Upper lobe of left lung (tissue), 6 donors: Measurements from ENCODE around the gene EXOC4. TPM values are rescaled to one million over a fixed set of nuclear protein-coding genes. Genes with fewer than 3 reads are reported as not detected.

ENCODE experiments used
- ATAC-seq, 2 donors: fragments of 200-7000 bp; cut with Tn5 transposase; one replicate each; pipeline ENCODE4 v1.9.1; 2022; ENCODE audit warnings: mild to moderate bottlenecking in 2 of 2, moderate library complexity in 2 of 2; ENCODE audit not compliant: low FRiP score in 2 of 2
- DNase-seq, 2 donors: peaks; one replicate each; pipeline ENCODE4 v3.0.0-alpha.2; 2019 to 2020
- H3K27ac ChIP-seq, 4 donors: fragments of 200-600 bp; sonication (generic); one replicate each; pipeline ENCODE4 v1.5.1; 2016 to 2019
- H3K27me3 ChIP-seq, 4 donors: fragments of 200-600 bp; sonication (generic); one replicate each; pipeline ENCODE4 v1.5.1; 2017 to 2019
- H3K36me3 ChIP-seq, 4 donors: fragments of 200-600 bp; sonication (generic); one replicate each; pipeline ENCODE4 v1.5.1; 2016 to 2019
- H3K4me1 ChIP-seq, 4 donors: fragments of 200-600 bp; sonication (generic); one replicate each; pipeline ENCODE4 v1.5.1; 2018 to 2019
- H3K4me3 ChIP-seq, 4 donors: fragments of 200-600 bp; sonication (generic); one replicate each; pipeline ENCODE4 v1.5.1; 2017 to 2019; ENCODE audit warnings: mild to moderate bottlenecking in 2 of 4, moderate library complexity in 1 of 4
- H3K9me3 ChIP-seq, 4 donors: fragments of 200-600 bp; sonication (generic); one replicate each; pipeline ENCODE4 v1.5.1; 2018 to 2019
- CTCF ChIP-seq, 6 experiments: fragments of 450-650 bp in 4 of 6; fragments of 200-600 bp in 2 of 6; sonication (generic) in 2 of 6; IDR thresholded peaks; one replicate each; pipeline ENCODE4 v1.5.1; 2016 to 2019; ENCODE audit warnings: antibody characterized with exemption in 6 of 6
- EP300 ChIP-seq, 4 donors: sonication (generic); formaldehyde crosslinking; IDR thresholded peaks; one replicate each; pipeline ENCODE4 v1.5.1; 2017; ENCODE audit warnings: antibody characterized with exemption in 4 of 4, control low read depth in 2 of 4
- POLR2A ChIP-seq, 4 donors: fragments of 450-650 bp; IDR thresholded peaks; one replicate each; pipeline ENCODE4 v1.5.1; 2016 to 2017; ENCODE audit warnings: antibody characterized with exemption in 4 of 4, mild to moderate bottlenecking in 2 of 4
- POLR2AphosphoS5 ChIP-seq, 2 donors: sonication (generic); formaldehyde crosslinking; IDR thresholded peaks; one replicate each; pipeline ENCODE4 v1.5.1; 2017; ENCODE audit warnings: antibody characterized with exemption in 2 of 2
- WGBS, 2 donors: methylation state at CpG; one replicate each; pipeline ENCODE4 v1.1.5; 2017 to 2018; 5-methylcytosine and 5-hydroxymethylcytosine counted together
- total RNA-seq, 6 donors: library from RNA; depleted of rRNA in 4 of 6; stranded (reverse); fragments of >200 nt in 4 of 6; gene quantifications; one replicate each; pipeline versions ENCODE4 v1.1.0 to v1.2.1, GENCODE V29; 2016 to 2021
- donor health status: DM: no; HTN: no; CAD: no; lungs with moderate emphysema.
- donor health status: DM: no; HTN: yes; CAD: no; lungs with severe emphysema.

EXOC4 gene
- total RNA-seq, 6 donors from 2014 or later: 56.3 to 325 (median 99.4) TPM

- WGBS, 2 donors: 70 to 91% methylated on average over 6 of the region's 6 CpGs
- H3K36me3 ChIP-seq: no peaks in the 10 kb centered on the region
These were observed 5.3 kb downstream of the EXOC4 start for GRCh38 chr7:133258174-133258573.

GRCh38 chr7:133265821-133266220, 12.9 kb downstream of the EXOC4 start:
- TF ChIP-seq CTCF (IDR thresholded peaks at IDR 0.05) (no peak), EP300 (IDR thresholded peaks at IDR 0.05) (no peak), POLR2AphosphoS5 (IDR thresholded peaks at IDR 0.05) (no peak), POLR2A (IDR thresholded peaks at IDR 0.05) (no peak)

More at GRCh38 chr7:133258174-133258573, 5.3 kb downstream of the EXOC4 start:
- H3K4me3 ChIP-seq: no peak overlapping the region
- no peak for DNase-seq
- TF ChIP-seq POLR2AphosphoS5 (IDR thresholded peaks at IDR 0.05): no peak
- no peak for TF ChIP-seq EP300 (IDR thresholded peaks at IDR 0.05)
- no peak for TF ChIP-seq CTCF (IDR thresholded peaks at IDR 0.05)
- TF ChIP-seq POLR2A (IDR thresholded peaks at IDR 0.05): no peak
- peaks cover 16 to 20% (median 18%) of the 10 kb centered on the region in 4 donors for H3K4me1 ChIP-seq
- H3K27ac ChIP-seq: no peak overlapping the region
- H3K9me3 ChIP-seq: no peaks in the 10 kb centered on the region
- no peaks in the 10 kb centered on the region for H3K27me3 ChIP-seq
- no peak for ATAC-seq

GRCh38 chr7:133268355-133268754, 15.5 kb downstream of the EXOC4 start:
- Histone ChIP-seq H3K9me3 (no peaks in the 10 kb centered on the region), H3K36me3 (no peaks in the 10 kb centered on the region), H3K4me3 (no peak overlapping the region), H3K27me3 (no peaks in the 10 kb centered on the region), H3K27ac (no peak overlapping the region), H3K4me1 (peaks cover 0 to 3% (median 0%) of the 10 kb centered on the region in 4 donors)
- TF ChIP-seq CTCF (IDR thresholded peaks at IDR 0.05) (no peak), EP300 (IDR thresholded peaks at IDR 0.05) (no peak), POLR2A (IDR thresholded peaks at IDR 0.05) (no peak), POLR2AphosphoS5 (IDR thresholded peaks at IDR 0.05) (no peak)
- 57 to 62% methylated on average over 2 of the region's 2 CpGs for WGBS, 2 donors
- DNase-seq (no peak), ATAC-seq (no peak)

More at GRCh38 chr7:133265821-133266220, 12.9 kb downstream of the EXOC4 start:
- H3K27ac ChIP-seq: no peak overlapping the region
- no peak for DNase-seq
- peaks cover 0 to 3% (median 0%) of the 10 kb centered on the region in 4 donors for H3K4me1 ChIP-seq
- no peak overlapping the region for H3K4me3 ChIP-seq
- no peaks in the 10 kb centered on the region for H3K27me3 ChIP-seq
- no peaks in the 10 kb centered on the region for H3K36me3 ChIP-seq
- no peak for ATAC-seq
- no peaks in the 10 kb centered on the region for H3K9me3 ChIP-seq

- TF ChIP-seq POLR2A (IDR thresholded peaks at IDR 0.05) (no peak), POLR2AphosphoS5 (IDR thresholded peaks at IDR 0.05) (no peak), CTCF (IDR thresholded peaks at IDR 0.05) (no peak), EP300 (IDR thresholded peaks at IDR 0.05) (no peak)
- DNase-seq: no peak
- Histone ChIP-seq H3K36me3 (peaks cover 0 to 21% (median 6%) of the 10 kb centered on the region in 4 donors), H3K27me3 (no peaks in the 10 kb centered on the region), H3K4me1 (peaks cover 0 to 3% (median 0%) of the 10 kb centered on the region in 4 donors), H3K4me3 (no peak overlapping the region), H3K27ac (no peak overlapping the region), H3K9me3 (no peaks in the 10 kb centered on the region)
- ATAC-seq: no peak
- WGBS, 2 donors: 79 to 88% methylated on average over 2 of the region's 2 CpGs
These were observed 19.5 kb downstream of the EXOC4 start for GRCh38 chr7:133272336-133272735.

DNA sequence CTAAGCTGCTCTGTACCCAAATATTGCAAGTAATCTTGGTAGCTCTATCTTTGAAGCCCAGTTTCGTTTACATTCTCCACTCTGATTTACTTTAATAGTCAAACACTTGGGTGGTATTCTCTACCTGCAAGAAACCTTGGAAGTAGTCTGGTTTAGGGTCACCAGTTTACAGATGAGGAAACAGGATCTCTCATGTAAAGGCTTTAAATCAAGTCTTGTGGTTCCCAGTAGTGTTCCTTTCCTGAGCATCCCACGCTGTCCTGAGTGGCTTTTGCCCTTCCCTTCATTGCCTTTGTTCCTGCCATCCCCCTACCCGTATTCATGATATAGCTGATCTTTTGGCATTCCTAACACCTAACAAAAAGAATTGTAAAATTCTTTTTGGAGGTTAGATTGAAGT, 20.3 kb downstream of the EXOC4 start:
- no peak overlapping the region for H3K27ac ChIP-seq
- H3K27me3 ChIP-seq: no peaks in the 10 kb centered on the region
- H3K36me3 ChIP-seq: peaks cover 0 to 26% (median 6%) of the 10 kb centered on the region in 4 donors
- DNase-seq (no peak), ATAC-seq (no peak)
- H3K4me1 ChIP-seq: peaks cover 0 to 3% (median 0%) of the 10 kb centered on the region in 4 donors
- H3K4me3 ChIP-seq: no peak overlapping the region
- 85 to 95% methylated on average over 3 of the region's 3 CpGs for WGBS, 2 donors
- H3K9me3 ChIP-seq: no peaks in the 10 kb centered on the region
- TF ChIP-seq POLR2AphosphoS5 (IDR thresholded peaks at IDR 0.05) (no peak), CTCF (IDR thresholded peaks at IDR 0.05) (no peak), EP300 (IDR thresholded peaks at IDR 0.05) (no peak), POLR2A (IDR thresholded peaks at IDR 0.05) (no peak)
